H1 (cell line): ENCODE results near the gene ZNF462. TPM values are rescaled to one million over a fixed set of nuclear protein-coding genes. Genes with fewer than 3 reads are reported as not detected.

ENCODE experiments used
- EP300 ChIP-seq, 2 experiments: IDR thresholded peaks; 1 replicate in 1 of 2; 2 replicates in 1 of 2; pipeline ENCODE4 v1.6.1; 2011 to 2012; ENCODE audit warnings: low read depth in 2 of 2, low read length in 2 of 2, mild to moderate bottlenecking in 2 of 2, borderline replicate concordance in 1 of 2, inconsistent platforms in 1 of 2, moderate library complexity in 1 of 2
- PHF8 ChIP-seq: fragments of 200-600 bp; sonication (generic); conservative IDR thresholded peaks from 2 replicates; pipeline ENCODE4 v1.7.1; 2012; ENCODE audit warnings: low read depth, mild to moderate bottlenecking, inconsistent platforms, low read length, moderate library complexity
- RXRA ChIP-seq: IDR thresholded peaks from 2 replicates; pipeline ENCODE4 v1.6.1; 2011; ENCODE audit warnings: low read depth, mild to moderate bottlenecking, low read length, moderate library complexity; ENCODE audit not compliant: insufficient read depth
- ZNF274 ChIP-seq: IDR thresholded peaks from 2 replicates; pipeline ENCODE4 v1.7.0; 2012; ENCODE audit warnings: low read length, borderline replicate concordance; ENCODE audit errors: extremely low read depth
- polyA plus RNA-seq, 7 experiments: library from polyadenylated mRNA; depleted of rRNA in 3 of 7; stranded (reverse) in 5 of 7; unstranded in 2 of 7; fragments of >200 nt in 5 of 7; fragments of 200-250 nt in 2 of 7; gene quantifications; 1 replicate in 5 of 7; 2 replicates in 1 of 7; 4 replicates in 1 of 7; pipeline versions ENCODE4 v1.2.1 to v1.2.3, GENCODE V29; 2011 to 2013; ENCODE audit warnings: missing spikeins in 2 of 7, mixed read lengths in 2 of 7
- total RNA-seq: library from RNA; stranded (reverse); fragmentation: NEBNext Ultra II Directional; extraction: Animal tissue kit (Norgen Biotek cat#: 25700); gene quantifications from 2 replicates; pipeline ENCODE4 v1.2.1, GENCODE V29; 2021
- TF ChIP-seq, protein P1 (sequence below): fragments of 300-600 bp; sonication (generic); IDR thresholded peaks from 2 replicates; pipeline ENCODE4 v1.7.1; 2012; ENCODE audit warnings: low read length, moderate library complexity, mild to moderate bottlenecking, inconsistent platforms; ENCODE audit not compliant: insufficient replicate concordance
- TF ChIP-seq, protein P2 (sequence below), 3 experiments: IDR thresholded peaks; 1 replicate in 2 of 3; 2 replicates in 1 of 3; pipeline versions ENCODE4 v1.5.1 to v1.6.1; 2011; ENCODE audit warnings: low read length in 3 of 3, mild to moderate bottlenecking in 3 of 3, inconsistent platforms in 2 of 3, low read depth in 1 of 3, moderate library complexity in 1 of 3; ENCODE audit not compliant: insufficient read depth in 1 of 3; ENCODE audit errors: control extremely low read depth in 1 of 3

The ZNF462 gene
- total and polyA plus RNA-seq, 2 of the 8 experiments (the other 6 are each of a cell fraction or from before 2014, with no cell fraction given): 30.0 to 163 TPM

GRCh38 chr9:106892632-106893031, 29.7 kb downstream of the ZNF462 start (continued):
- TF ChIP-seq, protein P1, sequence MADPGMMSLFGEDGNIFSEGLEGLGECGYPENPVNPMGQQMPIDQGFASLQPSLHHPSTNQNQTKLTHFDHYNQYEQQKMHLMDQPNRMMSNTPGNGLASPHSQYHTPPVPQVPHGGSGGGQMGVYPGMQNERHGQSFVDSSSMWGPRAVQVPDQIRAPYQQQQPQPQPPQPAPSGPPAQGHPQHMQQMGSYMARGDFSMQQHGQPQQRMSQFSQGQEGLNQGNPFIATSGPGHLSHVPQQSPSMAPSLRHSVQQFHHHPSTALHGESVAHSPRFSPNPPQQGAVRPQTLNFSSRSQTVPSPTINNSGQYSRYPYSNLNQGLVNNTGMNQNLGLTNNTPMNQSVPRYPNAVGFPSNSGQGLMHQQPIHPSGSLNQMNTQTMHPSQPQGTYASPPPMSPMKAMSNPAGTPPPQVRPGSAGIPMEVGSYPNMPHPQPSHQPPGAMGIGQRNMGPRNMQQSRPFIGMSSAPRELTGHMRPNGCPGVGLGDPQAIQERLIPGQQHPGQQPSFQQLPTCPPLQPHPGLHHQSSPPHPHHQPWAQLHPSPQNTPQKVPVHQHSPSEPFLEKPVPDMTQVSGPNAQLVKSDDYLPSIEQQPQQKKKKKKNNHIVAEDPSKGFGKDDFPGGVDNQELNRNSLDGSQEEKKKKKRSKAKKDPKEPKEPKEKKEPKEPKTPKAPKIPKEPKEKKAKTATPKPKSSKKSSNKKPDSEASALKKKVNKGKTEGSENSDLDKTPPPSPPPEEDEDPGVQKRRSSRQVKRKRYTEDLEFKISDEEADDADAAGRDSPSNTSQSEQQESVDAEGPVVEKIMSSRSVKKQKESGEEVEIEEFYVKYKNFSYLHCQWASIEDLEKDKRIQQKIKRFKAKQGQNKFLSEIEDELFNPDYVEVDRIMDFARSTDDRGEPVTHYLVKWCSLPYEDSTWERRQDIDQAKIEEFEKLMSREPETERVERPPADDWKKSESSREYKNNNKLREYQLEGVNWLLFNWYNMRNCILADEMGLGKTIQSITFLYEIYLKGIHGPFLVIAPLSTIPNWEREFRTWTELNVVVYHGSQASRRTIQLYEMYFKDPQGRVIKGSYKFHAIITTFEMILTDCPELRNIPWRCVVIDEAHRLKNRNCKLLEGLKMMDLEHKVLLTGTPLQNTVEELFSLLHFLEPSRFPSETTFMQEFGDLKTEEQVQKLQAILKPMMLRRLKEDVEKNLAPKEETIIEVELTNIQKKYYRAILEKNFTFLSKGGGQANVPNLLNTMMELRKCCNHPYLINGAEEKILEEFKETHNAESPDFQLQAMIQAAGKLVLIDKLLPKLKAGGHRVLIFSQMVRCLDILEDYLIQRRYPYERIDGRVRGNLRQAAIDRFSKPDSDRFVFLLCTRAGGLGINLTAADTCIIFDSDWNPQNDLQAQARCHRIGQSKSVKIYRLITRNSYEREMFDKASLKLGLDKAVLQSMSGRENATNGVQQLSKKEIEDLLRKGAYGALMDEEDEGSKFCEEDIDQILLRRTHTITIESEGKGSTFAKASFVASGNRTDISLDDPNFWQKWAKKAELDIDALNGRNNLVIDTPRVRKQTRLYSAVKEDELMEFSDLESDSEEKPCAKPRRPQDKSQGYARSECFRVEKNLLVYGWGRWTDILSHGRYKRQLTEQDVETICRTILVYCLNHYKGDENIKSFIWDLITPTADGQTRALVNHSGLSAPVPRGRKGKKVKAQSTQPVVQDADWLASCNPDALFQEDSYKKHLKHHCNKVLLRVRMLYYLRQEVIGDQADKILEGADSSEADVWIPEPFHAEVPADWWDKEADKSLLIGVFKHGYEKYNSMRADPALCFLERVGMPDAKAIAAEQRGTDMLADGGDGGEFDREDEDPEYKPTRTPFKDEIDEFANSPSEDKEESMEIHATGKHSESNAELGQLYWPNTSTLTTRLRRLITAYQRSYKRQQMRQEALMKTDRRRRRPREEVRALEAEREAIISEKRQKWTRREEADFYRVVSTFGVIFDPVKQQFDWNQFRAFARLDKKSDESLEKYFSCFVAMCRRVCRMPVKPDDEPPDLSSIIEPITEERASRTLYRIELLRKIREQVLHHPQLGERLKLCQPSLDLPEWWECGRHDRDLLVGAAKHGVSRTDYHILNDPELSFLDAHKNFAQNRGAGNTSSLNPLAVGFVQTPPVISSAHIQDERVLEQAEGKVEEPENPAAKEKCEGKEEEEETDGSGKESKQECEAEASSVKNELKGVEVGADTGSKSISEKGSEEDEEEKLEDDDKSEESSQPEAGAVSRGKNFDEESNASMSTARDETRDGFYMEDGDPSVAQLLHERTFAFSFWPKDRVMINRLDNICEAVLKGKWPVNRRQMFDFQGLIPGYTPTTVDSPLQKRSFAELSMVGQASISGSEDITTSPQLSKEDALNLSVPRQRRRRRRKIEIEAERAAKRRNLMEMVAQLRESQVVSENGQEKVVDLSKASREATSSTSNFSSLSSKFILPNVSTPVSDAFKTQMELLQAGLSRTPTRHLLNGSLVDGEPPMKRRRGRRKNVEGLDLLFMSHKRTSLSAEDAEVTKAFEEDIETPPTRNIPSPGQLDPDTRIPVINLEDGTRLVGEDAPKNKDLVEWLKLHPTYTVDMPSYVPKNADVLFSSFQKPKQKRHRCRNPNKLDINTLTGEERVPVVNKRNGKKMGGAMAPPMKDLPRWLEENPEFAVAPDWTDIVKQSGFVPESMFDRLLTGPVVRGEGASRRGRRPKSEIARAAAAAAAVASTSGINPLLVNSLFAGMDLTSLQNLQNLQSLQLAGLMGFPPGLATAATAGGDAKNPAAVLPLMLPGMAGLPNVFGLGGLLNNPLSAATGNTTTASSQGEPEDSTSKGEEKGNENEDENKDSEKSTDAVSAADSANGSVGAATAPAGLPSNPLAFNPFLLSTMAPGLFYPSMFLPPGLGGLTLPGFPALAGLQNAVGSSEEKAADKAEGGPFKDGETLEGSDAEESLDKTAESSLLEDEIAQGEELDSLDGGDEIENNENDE: no peak
- TF ChIP-seq EP300 (IDR thresholded peaks at IDR 0.05; ENCODE audit: borderline replicate concordance in 1 of 2, low read depth in 2 of 2, low read length in 2 of 2) (no peak), PHF8 (no peak), RXRA (no peak), ZNF274 (no peak)
- TF ChIP-seq, protein P2, sequence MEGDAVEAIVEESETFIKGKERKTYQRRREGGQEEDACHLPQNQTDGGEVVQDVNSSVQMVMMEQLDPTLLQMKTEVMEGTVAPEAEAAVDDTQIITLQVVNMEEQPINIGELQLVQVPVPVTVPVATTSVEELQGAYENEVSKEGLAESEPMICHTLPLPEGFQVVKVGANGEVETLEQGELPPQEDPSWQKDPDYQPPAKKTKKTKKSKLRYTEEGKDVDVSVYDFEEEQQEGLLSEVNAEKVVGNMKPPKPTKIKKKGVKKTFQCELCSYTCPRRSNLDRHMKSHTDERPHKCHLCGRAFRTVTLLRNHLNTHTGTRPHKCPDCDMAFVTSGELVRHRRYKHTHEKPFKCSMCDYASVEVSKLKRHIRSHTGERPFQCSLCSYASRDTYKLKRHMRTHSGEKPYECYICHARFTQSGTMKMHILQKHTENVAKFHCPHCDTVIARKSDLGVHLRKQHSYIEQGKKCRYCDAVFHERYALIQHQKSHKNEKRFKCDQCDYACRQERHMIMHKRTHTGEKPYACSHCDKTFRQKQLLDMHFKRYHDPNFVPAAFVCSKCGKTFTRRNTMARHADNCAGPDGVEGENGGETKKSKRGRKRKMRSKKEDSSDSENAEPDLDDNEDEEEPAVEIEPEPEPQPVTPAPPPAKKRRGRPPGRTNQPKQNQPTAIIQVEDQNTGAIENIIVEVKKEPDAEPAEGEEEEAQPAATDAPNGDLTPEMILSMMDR (IDR thresholded peaks at IDR 0.05; ENCODE audit: control extremely low read depth in 1 of 3, insufficient read depth in 1 of 3, low read depth in 1 of 3, low read length in 3 of 3): no peak
